NCI-H2227 (cell line): ENCODE data around the gene POGZ.

Experiments
- DNase-seq: peaks from one replicate; lab custom pipeline; 2025; ENCODE audit not compliant: unreplicated experiment; lab: John Stamatoyannopoulos, UW

The POGZ gene

DNA sequence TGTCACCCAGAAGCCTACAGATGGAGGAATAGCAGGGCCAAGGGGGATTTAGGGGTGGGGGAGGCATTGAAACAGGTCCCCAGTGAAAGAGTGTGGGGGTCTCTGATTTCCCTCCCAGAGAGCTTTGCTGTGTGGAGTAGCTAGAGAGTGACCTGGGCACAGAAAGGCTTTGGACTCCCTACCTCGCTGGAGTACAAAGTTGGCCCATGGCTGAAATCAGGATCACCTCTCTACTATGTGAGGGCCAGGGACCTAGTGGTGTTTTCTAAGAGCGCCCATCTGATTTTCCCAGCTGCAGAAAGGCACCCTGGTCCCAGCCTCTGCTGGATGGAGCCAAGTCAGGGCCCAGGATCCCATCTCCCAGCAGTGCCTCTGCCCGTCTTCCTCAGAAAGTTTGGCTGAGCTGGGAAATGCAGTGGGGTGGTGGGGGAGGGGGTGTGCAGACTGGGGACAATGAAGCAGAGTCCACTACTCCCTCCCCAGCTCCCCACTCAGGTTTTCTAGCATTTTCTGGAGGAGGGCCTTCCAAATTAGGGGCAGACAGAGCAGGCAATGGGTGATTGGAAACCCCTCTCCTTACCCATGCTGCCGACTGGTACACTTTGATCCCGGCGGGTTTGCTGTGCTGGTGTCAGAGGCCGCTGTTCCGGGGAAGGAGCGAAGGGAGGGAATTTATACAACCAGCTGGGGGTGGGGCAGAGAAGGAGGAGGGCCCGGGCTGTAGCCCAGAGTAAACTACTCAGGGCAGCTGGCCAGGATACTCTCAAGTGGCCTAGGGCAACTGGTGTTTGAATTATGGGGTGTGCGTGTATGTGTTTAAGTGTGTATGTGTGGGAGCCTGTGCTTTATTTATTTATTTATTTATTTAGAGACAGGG is 87.0 kb downstream of the POGZ start, which contains the start of gene SELENBP1:
Gene SELENBP1, minus strand, starts transcription at position 648 of the 877 bp plus-strand sequence. Its CDS starts 64 bp downstream, at position 584.
- peak; percentile 73 for DNase-seq

DNA sequence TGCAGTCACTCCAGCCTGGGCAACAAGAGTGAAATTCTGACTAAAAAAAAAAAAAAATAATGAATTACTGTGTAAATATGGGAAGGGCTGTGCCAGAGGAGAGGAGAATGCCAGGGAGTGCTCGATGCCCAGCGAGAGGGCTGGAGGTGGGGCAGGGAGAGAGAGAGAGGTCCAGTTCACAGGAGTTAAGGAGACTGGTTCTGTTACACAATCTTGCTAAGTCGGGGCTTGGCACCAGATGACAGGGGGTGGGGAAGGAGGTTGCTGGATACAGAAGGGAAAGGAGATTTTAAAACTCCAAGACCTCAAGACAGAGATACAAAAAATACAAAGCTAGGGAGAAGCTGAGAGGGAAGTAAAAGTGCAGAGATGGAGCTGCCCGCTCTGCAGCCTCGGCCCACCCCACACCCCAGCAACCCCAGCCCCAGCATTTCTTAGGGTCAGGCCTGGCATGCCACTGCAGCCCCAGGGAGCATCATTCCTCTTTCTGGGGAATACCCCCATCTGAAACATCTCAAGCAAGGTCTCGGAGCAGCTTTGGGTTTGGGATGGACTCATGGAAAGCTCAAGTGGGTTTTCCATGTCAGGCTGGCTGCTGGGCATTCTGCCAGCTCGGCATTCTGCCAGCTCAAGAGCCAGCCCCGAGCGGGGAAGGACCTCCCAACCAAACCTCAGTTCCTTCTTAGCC is 87.8 kb downstream of the POGZ start:
- DNase-seq, result peak; percentile 88

DNA sequence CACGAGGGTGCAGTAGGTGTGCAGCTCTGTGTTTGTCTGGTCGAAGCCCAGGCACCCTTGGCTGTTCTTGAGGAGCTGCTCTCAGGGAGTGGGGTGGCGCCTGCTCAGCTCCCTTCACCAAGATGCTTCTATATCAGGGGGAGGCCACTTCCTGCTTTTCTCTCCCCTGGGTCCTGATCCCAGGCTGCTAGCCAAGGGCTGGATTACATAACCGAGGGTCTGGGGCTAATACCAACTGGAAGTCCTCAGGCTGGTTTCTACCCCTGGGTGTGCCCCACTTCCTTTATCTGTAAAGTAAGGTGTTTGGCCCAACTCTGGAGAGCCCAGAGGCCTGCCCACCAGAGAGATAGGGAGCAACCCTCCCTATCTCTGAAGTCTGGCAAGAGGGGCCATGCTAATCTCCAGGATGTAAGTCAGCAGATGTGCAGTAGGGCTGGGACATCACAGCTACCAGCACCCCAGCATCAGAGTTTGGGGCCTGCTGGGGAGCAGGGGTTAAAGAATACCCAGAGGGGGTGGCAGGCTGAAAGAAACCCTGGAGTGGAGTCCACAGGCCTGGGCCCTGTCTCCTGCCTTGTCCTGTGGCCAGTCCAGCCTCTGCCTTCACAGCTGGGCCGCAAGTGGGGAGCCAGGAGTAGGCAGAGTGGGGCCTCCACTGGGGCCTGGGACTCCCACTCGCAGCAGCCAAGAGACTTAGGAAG is 88.9 kb downstream of the POGZ start:
- no peak for DNase-seq

DNA sequence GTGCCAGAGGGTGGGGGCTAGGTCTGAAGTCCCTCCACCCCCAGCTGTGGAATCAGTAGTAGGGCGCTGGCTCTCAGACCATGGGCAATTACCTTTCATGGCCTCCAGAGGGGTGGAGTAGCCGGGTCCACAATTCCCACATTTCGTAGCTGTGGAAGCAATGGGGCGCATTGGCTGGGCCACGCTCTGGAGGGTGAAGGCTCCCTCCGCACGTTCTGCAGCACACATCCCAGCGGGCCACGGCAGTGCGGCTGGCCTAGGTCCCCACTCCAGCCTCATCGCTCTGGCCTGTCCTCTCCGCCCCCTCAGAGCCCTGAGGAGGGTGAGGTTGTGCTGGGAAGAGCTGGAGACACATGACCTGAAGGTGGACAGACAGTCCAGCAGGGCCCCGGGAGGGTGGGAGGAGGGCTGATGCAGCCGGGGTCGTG is 89.7 kb downstream of the POGZ start:
- DNase-seq, result no peak

DNA sequence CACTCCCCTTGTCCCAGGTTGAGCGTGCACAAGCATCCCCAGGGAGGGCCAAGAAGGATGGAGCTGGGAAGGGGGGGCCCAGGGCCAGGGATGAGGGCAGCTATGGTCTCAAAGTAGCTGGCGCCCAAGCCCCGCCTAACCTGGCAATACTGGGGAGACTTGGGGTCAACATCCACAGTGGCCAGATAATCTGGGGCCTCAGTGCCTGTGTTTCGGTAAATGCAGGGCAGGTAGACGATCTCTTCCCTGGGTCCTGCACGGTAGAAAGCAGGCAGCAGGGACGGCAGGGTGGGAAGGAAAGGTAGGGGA is 90.0 kb downstream of the POGZ start:
- no peak for DNase-seq

DNA sequence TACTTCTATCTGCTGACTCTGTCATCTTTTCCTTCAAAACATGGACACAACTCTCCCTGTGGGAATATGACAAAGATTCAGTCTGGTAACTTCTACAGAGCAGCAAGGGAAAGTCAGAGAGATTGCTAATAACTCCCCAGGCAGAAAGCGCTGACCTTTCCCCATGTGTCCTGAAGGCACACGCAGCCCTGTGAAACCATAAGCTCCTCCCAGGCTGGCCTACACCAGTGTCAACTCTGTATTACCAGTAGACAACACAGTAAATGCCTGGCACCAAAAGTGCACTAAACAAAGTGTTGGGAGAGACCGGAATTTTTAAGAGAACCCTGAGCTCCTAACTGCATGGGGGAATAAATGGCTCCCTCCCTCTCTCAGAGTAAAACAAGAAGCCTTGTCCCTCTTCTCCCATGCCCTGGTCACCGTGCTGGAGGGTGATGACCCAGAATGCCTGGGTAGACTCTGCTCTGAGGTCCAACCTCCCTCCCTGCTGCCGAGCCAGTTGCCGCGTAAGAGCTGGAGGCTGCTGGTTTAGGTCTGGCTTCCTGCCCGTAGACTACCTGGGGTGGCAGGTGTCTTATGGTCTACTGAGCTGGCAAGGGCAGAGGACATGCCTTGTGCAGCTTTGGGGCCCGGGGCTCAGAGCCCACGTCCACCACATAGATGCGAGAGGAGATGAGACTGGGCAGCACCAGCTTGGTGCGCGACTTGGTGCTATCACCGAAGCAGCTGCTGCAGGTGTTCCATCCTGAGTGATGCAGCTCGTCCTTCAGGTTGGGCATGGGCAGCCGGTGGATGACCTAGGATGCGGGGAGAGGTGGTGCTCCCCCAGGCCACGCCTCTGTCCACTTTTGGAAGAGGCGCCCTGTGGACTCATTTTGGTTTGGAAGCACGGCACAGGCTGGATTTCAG is 90.6 kb downstream of the POGZ start:
- DNase-seq, result no peak

DNA sequence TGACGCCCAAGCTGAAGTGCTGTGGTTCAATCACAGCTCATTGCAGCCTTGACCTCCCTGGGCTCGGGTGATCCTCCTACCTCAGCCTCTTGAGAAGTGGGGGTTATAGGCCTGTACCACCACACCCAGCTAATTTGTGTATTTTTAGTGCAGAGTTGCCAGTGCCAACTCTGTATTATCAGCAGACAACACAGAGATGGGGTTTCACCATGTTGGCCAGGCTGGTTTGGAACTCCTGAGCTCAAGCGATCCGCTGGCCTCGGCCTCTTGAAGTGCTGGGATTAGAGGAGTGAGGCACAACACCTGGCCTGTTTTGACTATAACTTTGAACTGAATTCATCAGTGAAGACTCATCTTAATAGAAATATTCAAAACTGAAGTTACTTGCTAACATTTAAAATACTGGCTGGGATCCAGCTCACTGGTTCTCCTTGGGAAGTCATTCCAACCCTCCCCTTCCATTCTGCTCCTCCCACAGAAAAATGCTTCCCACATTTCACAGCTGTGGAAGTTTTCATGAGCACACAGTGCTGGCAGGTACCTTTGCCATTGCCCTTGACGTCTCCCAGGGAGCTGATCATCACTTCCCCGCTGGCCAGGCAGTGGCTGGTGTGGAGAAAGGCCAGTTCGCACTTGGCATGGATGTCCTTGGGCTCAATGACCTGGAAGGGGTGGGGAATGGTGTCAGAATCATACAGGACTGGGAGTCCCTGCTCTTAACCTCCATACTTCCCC is 91.5 kb downstream of the POGZ start:
- no peak for DNase-seq

DNA sequence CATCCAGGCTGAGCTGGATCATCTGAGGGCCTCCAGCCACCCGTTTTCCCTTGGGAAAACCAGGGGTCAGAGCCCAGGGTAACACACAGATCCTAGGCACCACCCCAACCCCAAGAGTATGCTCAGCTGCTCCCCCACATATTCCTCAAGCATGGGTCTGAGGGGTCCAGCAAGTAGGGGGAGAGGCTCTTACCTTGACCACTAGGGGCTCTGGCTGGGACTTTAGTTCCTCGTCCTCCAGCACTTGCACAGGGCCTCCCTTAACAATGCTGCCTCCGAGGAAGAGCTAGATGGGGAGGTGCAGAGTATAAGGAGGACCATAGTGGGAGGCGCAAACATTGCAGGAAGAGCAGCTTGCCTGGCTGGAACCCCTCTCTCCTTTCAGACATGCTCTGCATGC is 94.3 kb downstream of the POGZ start:
- no peak for DNase-seq

DNA sequence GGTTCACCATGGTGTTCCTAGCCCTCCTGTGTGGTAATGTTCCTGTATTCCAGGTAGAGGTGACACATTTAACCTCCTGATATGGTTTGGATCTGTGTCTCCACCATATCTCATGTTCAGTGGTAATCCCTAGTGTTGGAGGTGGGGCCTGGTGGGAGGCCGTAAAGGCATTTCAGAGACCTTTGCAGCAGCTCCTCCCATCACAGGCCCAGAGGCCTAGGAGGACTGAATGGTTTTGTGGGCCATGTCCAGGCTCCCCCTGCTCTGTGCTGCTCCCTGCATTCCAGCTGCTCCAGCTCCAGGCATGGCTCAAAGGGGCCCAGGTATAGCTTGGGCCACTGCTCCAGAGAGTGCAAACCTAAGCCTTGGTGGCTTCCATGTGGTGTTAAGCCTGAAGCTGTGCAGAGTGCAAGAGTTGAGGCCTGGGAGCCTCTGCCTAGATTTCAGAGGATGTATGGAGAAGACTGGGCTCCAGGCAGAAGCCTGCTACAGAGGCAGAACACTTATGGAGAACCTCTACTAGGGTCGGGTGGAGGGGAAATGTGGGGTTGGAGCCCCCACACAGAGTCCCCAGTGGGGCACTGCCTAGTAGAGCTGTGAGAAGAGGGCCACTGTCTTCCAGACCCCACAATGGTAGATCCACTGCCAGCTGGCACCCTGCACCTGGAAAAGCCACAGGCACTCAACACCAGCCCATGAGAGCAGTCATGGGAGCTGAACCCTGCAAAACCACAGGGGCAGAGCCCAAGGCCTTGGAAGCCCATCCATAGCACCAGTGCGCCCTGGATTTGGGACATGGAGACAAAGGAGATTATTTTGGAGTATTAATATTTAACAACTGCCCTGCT is 96.8 kb downstream of the POGZ start:
- no peak for DNase-seq

DNA sequence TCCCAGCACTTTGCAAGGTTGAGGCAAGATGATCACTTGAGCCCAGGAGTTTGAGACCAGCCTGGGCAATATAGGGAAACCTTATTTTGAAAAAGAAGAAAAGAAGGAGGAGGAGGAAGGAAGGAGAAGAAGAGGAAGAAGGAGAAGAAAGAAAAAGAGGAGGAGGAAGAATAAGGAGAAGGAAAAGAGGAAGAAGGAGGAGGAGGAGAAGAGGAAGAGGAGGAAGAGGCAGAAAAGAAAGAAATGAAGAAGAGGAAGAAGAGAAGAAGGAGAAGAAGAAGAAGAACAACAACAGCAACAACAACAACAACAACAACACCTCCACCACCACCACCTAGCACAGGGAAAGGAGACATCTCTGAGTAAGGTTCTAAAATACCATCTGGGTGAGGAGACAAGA is 97.4 kb downstream of the POGZ start:
- no peak for DNase-seq

DNA sequence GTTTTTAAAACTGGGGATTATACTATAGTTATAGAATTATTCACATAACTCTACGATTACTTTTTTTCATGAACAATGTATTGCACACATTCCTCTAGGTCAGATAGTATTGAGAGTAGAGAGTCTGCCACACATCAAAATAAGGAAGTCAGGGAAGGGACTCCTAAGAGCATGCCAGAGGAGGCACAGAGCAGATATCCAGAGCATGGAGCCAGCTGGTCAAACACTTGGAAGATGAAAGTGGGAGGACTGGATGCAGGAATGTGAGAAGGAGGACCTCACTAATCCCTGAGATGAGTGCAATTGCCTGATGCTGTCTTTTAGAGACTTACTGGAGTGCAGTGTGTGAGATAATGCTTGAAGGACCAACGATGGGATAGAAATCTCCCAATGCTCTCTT is 102.6 kb downstream of the POGZ start:
- no peak for DNase-seq
